OCI-LY3 (cell line): ENCODE measurements around the gene ZKSCAN8.
A peak's percentile ranks its signal among the peaks of the same experiment; 100 is the strongest.

Source experiments
- H2AFZ ChIP-seq: fragments of 200-600, 300-600 bp; shearing (Covaris generic); 2 replicates; pipeline ENCODE4 v1.6.0; 2014; ENCODE audit warnings: antibody characterized with exemption, low read depth, low read length
- H3K27ac ChIP-seq: fragments of 200-600, 300-600 bp; sonication (generic); 2 replicates; pipeline ENCODE4 v1.5.1; 2014; ENCODE audit warnings: mild to moderate bottlenecking, low read length, moderate library complexity, mixed read lengths
- H3K27me3 ChIP-seq: fragments of 200-600, 300-600 bp; sonication (generic); 2 replicates; pipeline ENCODE4 v1.6.1; 2014; ENCODE audit warnings: low read depth, low read length, mixed read lengths
- H3K36me3 ChIP-seq: fragments of 200-600, 300-600 bp; sonication (generic); replicated peaks from 2 replicates; pipeline ENCODE3; 2014; ENCODE audit warnings: low read depth, low read length, mixed read lengths
- H3K4me1 ChIP-seq: fragments of 300-600, 200-600 bp; sonication (generic); 2 replicates; pipeline ENCODE4 v1.6.1; 2014; ENCODE audit warnings: low read length, mixed read lengths
- H3K4me2 ChIP-seq: fragments of 200-600, 300-600 bp; sonication (generic); 2 replicates; pipeline ENCODE4 v1.6.1; 2014; ENCODE audit warnings: low read length, mixed read lengths
- H3K4me3 ChIP-seq: fragments of 300-600, 200-600 bp; sonication (generic); 2 replicates; pipeline ENCODE4 v1.5.1; 2014; ENCODE audit warnings: antibody characterized with exemption, mild to moderate bottlenecking, low read length, moderate library complexity
- H3K79me2 ChIP-seq: fragments of 300-600, 200-600 bp; shearing (Covaris generic); 2 replicates; pipeline ENCODE4 v1.6.1; 2014; ENCODE audit warnings: mild to moderate bottlenecking, low read length, mixed read lengths
- H3K9ac ChIP-seq: fragments of 300-600, 200-600 bp; shearing (Covaris generic); 2 replicates; pipeline ENCODE4 v1.6.0; 2014; ENCODE audit warnings: mild to moderate bottlenecking, low read length, moderate library complexity
- H3K9me3 ChIP-seq: fragments of 200-600, 300-600 bp; shearing (Covaris generic); 2 replicates; pipeline ENCODE4 v1.6.1; 2014; ENCODE audit warnings: low read length, mixed read lengths; ENCODE audit not compliant: insufficient read depth
- H4K20me1 ChIP-seq: fragments of 200-600, 300-600 bp; sonication (generic); 2 replicates; pipeline ENCODE4 v1.6.1; 2016; ENCODE audit warnings: low read length, mixed read lengths; ENCODE audit not compliant: insufficient read depth
- CTCF ChIP-seq: fragments of 200-600, 300-600 bp; sonication (generic); IDR thresholded peaks from 2 replicates; pipeline ENCODE4 v1.5.1; 2014; ENCODE audit warnings: antibody characterized with exemption, low read length, low read depth
- EZH2phosphoT487 ChIP-seq: fragments of 200-600 bp; shearing (Covaris generic); IDR thresholded peaks from 2 replicates; pipeline ENCODE4 v1.6.1; 2018; ENCODE audit warnings: antibody characterized with exemption, mixed run types, low read depth

The ZKSCAN8 gene

DNA sequence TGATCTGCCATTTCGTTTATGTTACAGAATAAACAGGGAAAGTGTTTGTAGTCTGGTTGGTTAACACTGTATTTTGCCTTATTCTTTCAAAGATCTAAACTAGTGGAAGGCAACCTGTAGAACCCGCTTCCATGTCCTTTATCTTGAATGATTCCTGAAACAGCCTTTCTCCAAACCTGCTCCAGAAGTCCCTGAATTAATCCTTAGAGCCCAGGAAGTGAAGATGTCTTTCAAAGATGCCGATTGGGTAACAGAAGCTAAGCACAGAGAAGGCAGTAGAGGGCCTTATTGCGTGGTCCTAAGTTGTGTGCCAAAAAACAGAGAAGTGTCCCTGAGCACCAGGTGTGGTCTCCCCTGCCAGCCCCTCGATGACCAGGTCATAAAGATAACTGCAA is 36.4 kb upstream of the ZKSCAN8 start:
- Histone ChIP-seq H3K9me3 (no peaks in the 10 kb centered on the region), H3K4me1 (peaks cover 11% of the 10 kb centered on the region; the same call in 1 of the 2 replicates), H4K20me1 (no peaks in the 10 kb centered on the region), H3K36me3 (no peaks in the 10 kb centered on the region), H3K9ac (peak overlapping the region; percentile 82), H3K79me2 (no peaks in the 10 kb centered on the region), H3K27me3 (no peaks in the 10 kb centered on the region), H2AFZ (peak overlapping the region; percentile 94), H3K27ac (peak overlapping the region; percentile 72), H3K4me2 (peak overlapping the region; percentile 81), H3K4me3 (peak overlapping the region; percentile 90)
- TF ChIP-seq EZH2phosphoT487 (no peak), CTCF (no peak)

DNA sequence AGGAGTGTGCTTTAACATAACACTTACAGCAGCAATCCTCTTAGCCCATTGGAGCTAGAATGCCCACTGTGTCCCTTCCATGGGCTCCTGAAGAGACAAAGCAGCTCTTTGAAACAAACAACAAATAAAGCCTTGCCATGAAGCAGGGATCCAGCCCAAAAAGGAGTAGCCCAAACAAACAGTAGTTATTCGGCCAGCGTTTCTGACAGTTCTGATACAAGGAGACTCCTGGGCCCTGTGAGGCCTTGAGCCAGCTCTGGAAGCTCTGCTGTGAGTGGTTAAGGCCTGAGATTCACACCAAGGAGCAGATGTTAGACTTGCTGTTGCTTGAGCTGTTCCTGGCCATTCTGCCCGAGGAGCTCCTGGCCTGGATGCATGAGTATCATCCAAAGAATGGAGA is 34.2 kb upstream of the ZKSCAN8 start:
- H3K27ac ChIP-seq: no peak overlapping the region
- no peak overlapping the region for H3K4me2 ChIP-seq
- no peaks in the 10 kb centered on the region for H3K79me2 ChIP-seq
- H3K36me3 ChIP-seq: no peaks in the 10 kb centered on the region
- H2AFZ ChIP-seq: no peak overlapping the region
- TF ChIP-seq CTCF: no peak
- no peak for TF ChIP-seq EZH2phosphoT487
- no peaks in the 10 kb centered on the region for H3K27me3 ChIP-seq
- H3K9ac ChIP-seq: no peak overlapping the region
- H4K20me1 ChIP-seq: no peaks in the 10 kb centered on the region
- no peaks in the 10 kb centered on the region for H3K9me3 ChIP-seq
- H3K4me1 ChIP-seq: peaks cover 11% of the 10 kb centered on the region; the same call in 1 of the 2 replicates
- no peak overlapping the region for H3K4me3 ChIP-seq

DNA sequence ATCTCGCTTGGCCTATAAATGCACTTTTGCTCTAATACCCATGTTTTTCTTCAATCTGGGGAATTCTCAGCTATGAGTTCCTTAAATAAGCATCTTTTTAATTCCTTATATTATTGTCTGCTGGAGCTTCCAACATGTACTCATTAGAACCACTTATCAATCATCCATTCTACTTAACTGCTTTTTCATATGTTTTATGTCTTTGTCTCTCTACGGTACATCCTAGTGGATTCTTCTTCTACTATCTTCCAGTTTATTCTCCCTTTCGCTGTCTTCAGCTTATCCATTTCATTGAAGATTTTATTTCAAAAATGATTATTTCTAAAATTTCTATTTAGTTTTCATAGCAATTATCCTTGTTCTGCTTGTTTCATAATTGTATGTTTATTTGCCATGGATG is 29.7 kb upstream of the ZKSCAN8 start:
- Histone ChIP-seq H3K4me1 (no peaks in the 10 kb centered on the region), H3K27me3 (no peaks in the 10 kb centered on the region), H3K27ac (no peak overlapping the region), H3K9me3 (no peaks in the 10 kb centered on the region), H3K36me3 (peaks cover 18% of the 10 kb centered on the region), H3K4me2 (no peak overlapping the region), H3K79me2 (no peaks in the 10 kb centered on the region), H3K9ac (no peak overlapping the region), H4K20me1 (no peaks in the 10 kb centered on the region), H2AFZ (no peak overlapping the region), H3K4me3 (no peak overlapping the region)
- TF ChIP-seq CTCF: no peak
- no peak for TF ChIP-seq EZH2phosphoT487

DNA sequence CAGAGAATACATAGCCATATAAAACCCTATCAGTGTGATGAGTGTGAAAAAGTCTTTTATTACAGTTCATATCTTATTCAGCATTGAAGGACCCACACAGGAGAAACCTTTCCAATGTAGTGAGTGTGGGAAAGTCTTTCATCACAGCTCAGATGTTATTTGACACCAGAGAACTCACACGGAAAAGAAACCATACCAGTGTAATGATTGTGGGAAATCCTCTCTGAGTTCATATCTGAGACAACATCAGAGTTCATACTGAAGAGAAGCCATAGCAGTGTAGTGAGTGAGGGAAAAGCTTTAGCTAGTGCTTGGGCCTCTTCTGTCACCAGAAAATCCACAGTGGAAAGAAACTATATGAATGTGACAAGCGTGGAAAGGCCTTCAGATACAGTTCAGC is 25.9 kb upstream of the ZKSCAN8 start:
- Histone ChIP-seq H3K9me3 (no peaks in the 10 kb centered on the region), H3K36me3 (peaks cover 28% of the 10 kb centered on the region), H4K20me1 (no peaks in the 10 kb centered on the region), H3K79me2 (no peaks in the 10 kb centered on the region), H3K4me3 (no peak overlapping the region), H3K9ac (no peak overlapping the region), H2AFZ (no peak overlapping the region), H3K27me3 (no peaks in the 10 kb centered on the region), H3K4me2 (no peak overlapping the region), H3K27ac (no peak overlapping the region), H3K4me1 (no peaks in the 10 kb centered on the region)
- TF ChIP-seq EZH2phosphoT487 (no peak), CTCF (no peak)
